ENCODE results near the gene GALNT10. TPM values are rescaled to one million over a fixed set of nuclear protein-coding genes. Genes with fewer than 3 reads are reported as not detected.
A peak's percentile ranks its signal among the peaks of the same experiment; 100 is the strongest.

GALNT10 gene
- total RNA-seq, 1 experiment from 2014 or later: 27.8 TPM

- ATAC-seq: peak; percentile 84
- RAD21 ChIA-PET (ENCODE audit: low non-redundant PET in 1 of 2, low total read pairs in 2 of 2, uncharacterized antibody in 2 of 2, unreplicated experiment in 2 of 2): interaction anchor here (0.7 to 0.8 kb wide), 3 partner anchors 36 to 215 kb away, joined by 3 to 4 read pairs (median 3); no protein-coding TSS in a partner anchor
- intact Hi-C loops (cut with micrococcal nuclease): no loop called here
- no peak for TF ChIP-seq TCF7L2 (IDR thresholded peaks at IDR 0.05; ENCODE audit: borderline replicate concordance, extremely low read depth, insufficient read depth, insufficient read length)
- TF ChIP-seq, protein P1, sequence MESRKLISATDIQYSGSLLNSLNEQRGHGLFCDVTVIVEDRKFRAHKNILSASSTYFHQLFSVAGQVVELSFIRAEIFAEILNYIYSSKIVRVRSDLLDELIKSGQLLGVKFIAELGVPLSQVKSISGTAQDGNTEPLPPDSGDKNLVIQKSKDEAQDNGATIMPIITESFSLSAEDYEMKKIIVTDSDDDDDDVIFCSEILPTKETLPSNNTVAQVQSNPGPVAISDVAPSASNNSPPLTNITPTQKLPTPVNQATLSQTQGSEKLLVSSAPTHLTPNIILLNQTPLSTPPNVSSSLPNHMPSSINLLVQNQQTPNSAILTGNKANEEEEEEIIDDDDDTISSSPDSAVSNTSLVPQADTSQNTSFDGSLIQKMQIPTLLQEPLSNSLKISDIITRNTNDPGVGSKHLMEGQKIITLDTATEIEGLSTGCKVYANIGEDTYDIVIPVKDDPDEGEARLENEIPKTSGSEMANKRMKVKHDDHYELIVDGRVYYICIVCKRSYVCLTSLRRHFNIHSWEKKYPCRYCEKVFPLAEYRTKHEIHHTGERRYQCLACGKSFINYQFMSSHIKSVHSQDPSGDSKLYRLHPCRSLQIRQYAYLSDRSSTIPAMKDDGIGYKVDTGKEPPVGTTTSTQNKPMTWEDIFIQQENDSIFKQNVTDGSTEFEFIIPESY (IDR thresholded peaks at IDR 0.05; ENCODE audit: extremely low read depth, insufficient replicate concordance, low read length): peak; percentile 24
- TF ChIP-seq CBX3 (IDR thresholded peaks at IDR 0.05; ENCODE audit: low read depth): 0 out of 2 replicates have a peak, but pooled peaks have one; percentile 16
- TF ChIP-seq FOSL1 (IDR thresholded peaks at IDR 0.05; ENCODE audit: low read depth): no peak
- TF ChIP-seq SP1 (IDR thresholded peaks at IDR 0.05; ENCODE audit: low read depth): no peak
- TF ChIP-seq EGR1 (IDR thresholded peaks at IDR 0.05; ENCODE audit: low read depth): no peak
- TF ChIP-seq RAD21 (IDR thresholded peaks at IDR 0.05; ENCODE audit: low read depth): peak; percentile 23; the same call in 1 of the 2 replicates
- peak; percentile 20 for TF ChIP-seq POLR2A (IDR thresholded peaks at IDR 0.05; ENCODE audit: borderline replicate concordance, extremely low read depth, insufficient read depth, insufficient read length)
- TF ChIP-seq, protein P2, sequence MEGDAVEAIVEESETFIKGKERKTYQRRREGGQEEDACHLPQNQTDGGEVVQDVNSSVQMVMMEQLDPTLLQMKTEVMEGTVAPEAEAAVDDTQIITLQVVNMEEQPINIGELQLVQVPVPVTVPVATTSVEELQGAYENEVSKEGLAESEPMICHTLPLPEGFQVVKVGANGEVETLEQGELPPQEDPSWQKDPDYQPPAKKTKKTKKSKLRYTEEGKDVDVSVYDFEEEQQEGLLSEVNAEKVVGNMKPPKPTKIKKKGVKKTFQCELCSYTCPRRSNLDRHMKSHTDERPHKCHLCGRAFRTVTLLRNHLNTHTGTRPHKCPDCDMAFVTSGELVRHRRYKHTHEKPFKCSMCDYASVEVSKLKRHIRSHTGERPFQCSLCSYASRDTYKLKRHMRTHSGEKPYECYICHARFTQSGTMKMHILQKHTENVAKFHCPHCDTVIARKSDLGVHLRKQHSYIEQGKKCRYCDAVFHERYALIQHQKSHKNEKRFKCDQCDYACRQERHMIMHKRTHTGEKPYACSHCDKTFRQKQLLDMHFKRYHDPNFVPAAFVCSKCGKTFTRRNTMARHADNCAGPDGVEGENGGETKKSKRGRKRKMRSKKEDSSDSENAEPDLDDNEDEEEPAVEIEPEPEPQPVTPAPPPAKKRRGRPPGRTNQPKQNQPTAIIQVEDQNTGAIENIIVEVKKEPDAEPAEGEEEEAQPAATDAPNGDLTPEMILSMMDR (IDR thresholded peaks at IDR 0.05 in 2 of 3, conservative IDR thresholded peaks at IDR 0.05 in 1 of 3; ENCODE audit: borderline replicate concordance in 1 of 3, insufficient read depth in 1 of 3, low read depth in 2 of 3, low read length in 2 of 3): peak; percentile 22 to 48 (median 47); a peak in 5 of 6 replicates
- TF ChIP-seq YY1 (IDR thresholded peaks at IDR 0.05; ENCODE audit: extremely low read depth, insufficient replicate concordance, low read depth, low read length): no peak
- TF ChIP-seq, protein P3, sequence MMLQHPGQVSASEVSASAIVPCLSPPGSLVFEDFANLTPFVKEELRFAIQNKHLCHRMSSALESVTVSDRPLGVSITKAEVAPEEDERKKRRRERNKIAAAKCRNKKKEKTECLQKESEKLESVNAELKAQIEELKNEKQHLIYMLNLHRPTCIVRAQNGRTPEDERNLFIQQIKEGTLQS (IDR thresholded peaks at IDR 0.05): no peak
- TF ChIP-seq, protein P4, sequence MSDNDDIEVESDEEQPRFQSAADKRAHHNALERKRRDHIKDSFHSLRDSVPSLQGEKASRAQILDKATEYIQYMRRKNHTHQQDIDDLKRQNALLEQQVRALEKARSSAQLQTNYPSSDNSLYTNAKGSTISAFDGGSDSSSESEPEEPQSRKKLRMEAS (IDR thresholded peaks at IDR 0.05): peak; percentile 45
- no peak for TF ChIP-seq SRF (IDR thresholded peaks at IDR 0.05; ENCODE audit: low read depth)
- peak; percentile 73 for TF ChIP-seq POLR2AphosphoS5 (IDR thresholded peaks at IDR 0.05; ENCODE audit: low read depth, low read length)
- no peak for TF ChIP-seq ZFX (IDR thresholded peaks at IDR 0.05)
- TF ChIP-seq, protein P5, sequence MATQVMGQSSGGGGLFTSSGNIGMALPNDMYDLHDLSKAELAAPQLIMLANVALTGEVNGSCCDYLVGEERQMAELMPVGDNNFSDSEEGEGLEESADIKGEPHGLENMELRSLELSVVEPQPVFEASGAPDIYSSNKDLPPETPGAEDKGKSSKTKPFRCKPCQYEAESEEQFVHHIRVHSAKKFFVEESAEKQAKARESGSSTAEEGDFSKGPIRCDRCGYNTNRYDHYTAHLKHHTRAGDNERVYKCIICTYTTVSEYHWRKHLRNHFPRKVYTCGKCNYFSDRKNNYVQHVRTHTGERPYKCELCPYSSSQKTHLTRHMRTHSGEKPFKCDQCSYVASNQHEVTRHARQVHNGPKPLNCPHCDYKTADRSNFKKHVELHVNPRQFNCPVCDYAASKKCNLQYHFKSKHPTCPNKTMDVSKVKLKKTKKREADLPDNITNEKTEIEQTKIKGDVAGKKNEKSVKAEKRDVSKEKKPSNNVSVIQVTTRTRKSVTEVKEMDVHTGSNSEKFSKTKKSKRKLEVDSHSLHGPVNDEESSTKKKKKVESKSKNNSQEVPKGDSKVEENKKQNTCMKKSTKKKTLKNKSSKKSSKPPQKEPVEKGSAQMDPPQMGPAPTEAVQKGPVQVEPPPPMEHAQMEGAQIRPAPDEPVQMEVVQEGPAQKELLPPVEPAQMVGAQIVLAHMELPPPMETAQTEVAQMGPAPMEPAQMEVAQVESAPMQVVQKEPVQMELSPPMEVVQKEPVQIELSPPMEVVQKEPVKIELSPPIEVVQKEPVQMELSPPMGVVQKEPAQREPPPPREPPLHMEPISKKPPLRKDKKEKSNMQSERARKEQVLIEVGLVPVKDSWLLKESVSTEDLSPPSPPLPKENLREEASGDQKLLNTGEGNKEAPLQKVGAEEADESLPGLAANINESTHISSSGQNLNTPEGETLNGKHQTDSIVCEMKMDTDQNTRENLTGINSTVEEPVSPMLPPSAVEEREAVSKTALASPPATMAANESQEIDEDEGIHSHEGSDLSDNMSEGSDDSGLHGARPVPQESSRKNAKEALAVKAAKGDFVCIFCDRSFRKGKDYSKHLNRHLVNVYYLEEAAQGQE (IDR thresholded peaks at IDR 0.05; ENCODE audit: low read depth): no peak
- no peak for TF ChIP-seq SIN3A (IDR thresholded peaks at IDR 0.05; ENCODE audit: low read depth)
- no peak for TF ChIP-seq JUND (IDR thresholded peaks at IDR 0.05)
Observed at GRCh38 chr5:154189819-154190594, 526 bp upstream of the GALNT10 start.

More at GRCh38 chr5:154189819-154190594, 526 bp upstream of the GALNT10 start:
- Histone ChIP-seq H3K4me3 (replicated peaks in 1 of 2; ENCODE audit: low read depth in 1 of 2, low read length in 2 of 2) (peak overlapping the region; percentile 74 to 76), H3K9ac (ENCODE audit: low read length) (peak overlapping the region; percentile 66), H3K9me2 (ENCODE audit: insufficient read depth) (no peaks in the 10 kb centered on the region), H3K27ac (ENCODE audit: low read depth, low read length) (peak overlapping the region; percentile 62; the same call in 1 of the 2 replicates), H3K79me2 (ENCODE audit: insufficient read depth, low read length) (peaks cover 25% of the 10 kb centered on the region; the same call in 1 of the 2 replicates), H3K27me3 (ENCODE audit: insufficient read depth, low read length) (no peaks in the 10 kb centered on the region), H3K36me3 (ENCODE audit: control insufficient read depth in 1 of 2, insufficient read depth in 2 of 2, low read length in 2 of 2) (0 out of 4 replicates have a peak, but pooled peaks cover 0 to 2% of the 10 kb centered on the region in 2 experiments), H3K9me3 (ENCODE audit: control insufficient read depth in 1 of 2, insufficient read depth in 1 of 2, low read depth in 1 of 2, low read length in 2 of 2) (no peaks in the 10 kb centered on the region), H4K20me1 (ENCODE audit: insufficient read depth) (no peaks in the 10 kb centered on the region), H3K4me2 (ENCODE audit: low read length) (peak overlapping the region; percentile 96), H3K4me1 (ENCODE audit: control insufficient read depth in 1 of 2, insufficient read depth in 2 of 2, low read length in 2 of 2) (peaks cover 11 to 30% of the 10 kb centered on the region in 2 experiments), H2AFZ (ENCODE audit: low read depth, low read length, poor library complexity, severe bottlenecking) (peak overlapping the region; percentile 78)
- ChIA-PET CTCF (interaction anchor here (0.9 to 1.8 kb wide), 8 partner anchors 9 to 217 kb away, joined by 3 to 9 read pairs (median 4); no protein-coding TSS in a partner anchor), POLR2A (interaction anchor here (0.6 kb wide), 1 partner anchor 173 kb away, joined by 5 read pairs; no protein-coding TSS in a partner anchor)
- BruUV-seq (replicated peaks): no TSS peak
- DNase-seq (ENCODE audit: low read depth, low spot score): peak; percentile 51

Measured in HCT116 (cell line).